ENCODE data around the gene ZNF785. TPM values are rescaled to one million over a fixed set of nuclear protein-coding genes. Genes with fewer than 3 reads are reported as not detected.

Gene ZNF785
- polyA plus RNA-seq, 3 donors, result 0.67 to 9.0 (median 1.1) TPM

DNA sequence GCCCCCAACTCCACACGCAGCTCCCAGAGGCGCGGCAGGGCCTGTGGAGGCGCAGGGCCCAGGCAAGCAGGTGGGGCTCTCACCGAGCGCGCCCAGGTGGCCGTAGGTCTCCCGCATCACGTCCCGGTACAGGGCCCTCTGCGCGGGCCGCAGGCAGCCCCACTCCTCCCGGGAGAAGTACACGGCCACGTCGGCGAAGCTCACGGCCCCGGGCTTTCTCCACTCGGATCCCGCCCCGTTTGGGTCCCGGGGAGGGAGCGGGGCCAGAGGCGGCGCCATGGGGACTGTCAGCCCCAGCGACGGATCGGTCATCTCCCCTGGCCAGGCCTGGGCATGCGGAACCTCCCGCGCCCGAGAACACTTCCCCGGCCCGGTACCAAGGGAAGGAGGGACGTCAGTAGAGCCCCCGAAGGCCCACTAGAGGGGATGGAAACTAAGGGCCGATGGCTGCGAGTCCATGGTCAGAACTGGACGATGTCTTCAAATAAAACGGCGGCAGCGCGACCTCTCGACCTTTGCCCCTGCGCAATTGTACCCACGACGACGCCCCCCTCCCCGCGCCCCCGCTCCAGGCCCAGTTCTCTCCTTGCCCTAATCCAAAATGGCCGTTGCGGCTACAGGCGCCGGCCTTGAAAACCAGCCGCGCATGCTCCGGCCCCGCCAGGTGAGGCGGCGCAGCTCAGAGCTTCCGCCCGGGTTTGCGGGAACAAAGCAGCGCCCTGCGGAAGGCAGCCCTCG, 51.0 kb downstream of the ZNF785 start, which contains the start of gene ZNF747:
Gene ZNF747 (minus strand): TSS at position 491 of the 738 bp plus-strand sequence. CDS start 179 bp downstream, at position 312.
- Mint-ChIP-seq H3K4me3 (peak within 1 kb of the TSS; percentile 90 to 97), H3K27ac (peak within 1 kb of the TSS; percentile 87 to 94 (median 91)), H3K36me3 (peaks cover 20 to 30% of the 10 kb centered on the region in 2 donors), H3K4me1 (peaks cover 36% of the 10 kb centered on the region), H3K9me3 (no peaks in the 10 kb centered on the region), H3K27me3 (ENCODE audit: low read depth in 3 of 3) (peaks cover 0 to 6% (median 2%) of the 10 kb centered on the region in 3 donors)
- H4K20me1 ChIP-seq (ENCODE audit: insufficient read depth, low read length), result no peaks in the 10 kb centered on the region
- no peaks in the 10 kb centered on the region for H3K9me3 ChIP-seq (replicated peaks in 1 of 2; ENCODE audit: control insufficient read depth in 1 of 2, insufficient read depth in 1 of 2, low read length in 2 of 2)
- H2AFZ ChIP-seq (ENCODE audit: insufficient read depth, low read depth, low read length, poor library complexity, severe bottlenecking), result peak within 1 kb of the TSS; percentile 88
- H3K4me2 ChIP-seq (replicated peaks; ENCODE audit: extremely low read depth, low read length, poor library complexity, severe bottlenecking), result peak within 1 kb of the TSS; percentile 88
- peak within 1 kb of the TSS; percentile 76 to 80 for H3K27ac ChIP-seq (ENCODE audit: low read depth in 1 of 2, low read length in 2 of 2)
- peak within 1 kb of the TSS; percentile 71 to 91 (median 87) for H3K4me3 ChIP-seq (replicated peaks in 1 of 3; ENCODE audit: low read depth in 2 of 3, low read length in 3 of 3)
- peaks cover 28 to 35% of the 10 kb centered on the region in 2 donors for H3K4me1 ChIP-seq (ENCODE audit: control insufficient read depth in 1 of 2, insufficient read depth in 2 of 2, low read length in 2 of 2)
- under 1% methylated on average over 70 of the region's 70 CpGs for WGBS (ENCODE audit: insufficient coverage)
- TF ChIP-seq, protein P1, sequence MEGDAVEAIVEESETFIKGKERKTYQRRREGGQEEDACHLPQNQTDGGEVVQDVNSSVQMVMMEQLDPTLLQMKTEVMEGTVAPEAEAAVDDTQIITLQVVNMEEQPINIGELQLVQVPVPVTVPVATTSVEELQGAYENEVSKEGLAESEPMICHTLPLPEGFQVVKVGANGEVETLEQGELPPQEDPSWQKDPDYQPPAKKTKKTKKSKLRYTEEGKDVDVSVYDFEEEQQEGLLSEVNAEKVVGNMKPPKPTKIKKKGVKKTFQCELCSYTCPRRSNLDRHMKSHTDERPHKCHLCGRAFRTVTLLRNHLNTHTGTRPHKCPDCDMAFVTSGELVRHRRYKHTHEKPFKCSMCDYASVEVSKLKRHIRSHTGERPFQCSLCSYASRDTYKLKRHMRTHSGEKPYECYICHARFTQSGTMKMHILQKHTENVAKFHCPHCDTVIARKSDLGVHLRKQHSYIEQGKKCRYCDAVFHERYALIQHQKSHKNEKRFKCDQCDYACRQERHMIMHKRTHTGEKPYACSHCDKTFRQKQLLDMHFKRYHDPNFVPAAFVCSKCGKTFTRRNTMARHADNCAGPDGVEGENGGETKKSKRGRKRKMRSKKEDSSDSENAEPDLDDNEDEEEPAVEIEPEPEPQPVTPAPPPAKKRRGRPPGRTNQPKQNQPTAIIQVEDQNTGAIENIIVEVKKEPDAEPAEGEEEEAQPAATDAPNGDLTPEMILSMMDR (IDR thresholded peaks at IDR 0.05), result no peak
- peaks cover 21 to 28% of the 10 kb centered on the region in 2 donors for H3K36me3 ChIP-seq (replicated peaks in 1 of 2; ENCODE audit: control insufficient read depth in 1 of 2, insufficient read depth in 2 of 2, low read length in 2 of 2)
- DNase-seq, result peak; percentile 76 to 82 (median 81)
- no peaks in the 10 kb centered on the region for H3K27me3 ChIP-seq (ENCODE audit: control insufficient read depth in 2 of 2, insufficient read depth in 2 of 2, low read length in 2 of 2)
- intact Hi-C loops (cut with micrococcal nuclease), result loop anchor here (1.0 to 5.0 kb wide), 4 partner anchors 7 to 38 kb away; partner anchors contain the start of genes ZNF688 (in 1 of the 2) and ZNF764 (in 1 of the 2)
- H3K9ac ChIP-seq (ENCODE audit: insufficient read depth, low read length, poor library complexity, severe bottlenecking), result peak within 1 kb of the TSS; percentile 82
- H3K79me2 ChIP-seq (ENCODE audit: insufficient read depth, low read length), result peaks cover 41% of the 10 kb centered on the region

DNA sequence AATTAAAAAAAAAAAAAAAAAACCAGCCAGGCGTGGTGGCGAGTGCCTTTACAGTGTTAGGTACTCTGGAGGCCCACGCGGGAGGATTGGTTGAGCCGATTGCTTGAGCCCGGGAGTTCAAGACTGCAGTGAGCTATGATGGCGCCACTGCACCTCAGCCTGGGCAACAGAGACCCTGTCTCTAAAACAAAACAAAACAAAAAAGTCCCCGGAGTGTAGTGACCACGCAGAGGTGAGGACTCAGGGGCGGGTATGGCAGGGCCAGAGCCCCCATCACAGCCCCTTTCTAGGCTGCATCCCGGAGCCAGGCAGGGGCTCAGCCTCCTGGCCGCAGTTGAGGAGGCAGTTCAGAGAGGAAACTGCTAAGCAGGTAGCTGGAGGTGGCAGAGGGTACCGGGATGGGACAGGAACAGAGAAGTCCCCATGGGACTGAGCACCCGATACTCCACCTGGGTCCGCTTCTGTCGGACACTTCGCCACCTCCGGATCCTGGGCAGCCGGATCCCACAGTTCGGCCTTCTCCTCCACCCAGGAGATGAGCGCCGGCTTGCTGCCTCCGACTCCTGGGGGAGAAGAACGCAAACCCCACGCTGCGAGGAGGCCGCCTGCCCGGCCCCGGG, 51.6 kb downstream of the ZNF785 start:
- Histone ChIP-seq H3K27me3 (ENCODE audit: control insufficient read depth in 2 of 2, insufficient read depth in 2 of 2, low read length in 2 of 2) (no peaks in the 10 kb centered on the region), H3K36me3 (replicated peaks in 1 of 2; ENCODE audit: control insufficient read depth in 1 of 2, insufficient read depth in 2 of 2, low read length in 2 of 2) (peaks cover 21 to 28% of the 10 kb centered on the region in 2 donors), H3K27ac (ENCODE audit: low read depth in 1 of 2, low read length in 2 of 2) (peak overlapping the region; percentile 28 to 80), H2AFZ (ENCODE audit: insufficient read depth, low read depth, low read length, poor library complexity, severe bottlenecking) (peak overlapping the region; percentile 88), H3K4me3 (replicated peaks in 1 of 3; ENCODE audit: low read depth in 2 of 3, low read length in 3 of 3) (peak overlapping the region; percentile 71 to 91 (median 87)), H3K9me3 (replicated peaks in 1 of 2; ENCODE audit: control insufficient read depth in 1 of 2, insufficient read depth in 1 of 2, low read length in 2 of 2) (no peaks in the 10 kb centered on the region), H3K4me1 (ENCODE audit: control insufficient read depth in 1 of 2, insufficient read depth in 2 of 2, low read length in 2 of 2) (peaks cover 33 to 41% of the 10 kb centered on the region in 2 donors), H4K20me1 (ENCODE audit: insufficient read depth, low read length) (no peaks in the 10 kb centered on the region), H3K4me2 (replicated peaks; ENCODE audit: extremely low read depth, low read length, poor library complexity, severe bottlenecking) (peak overlapping the region; percentile 88), H3K9ac (ENCODE audit: insufficient read depth, low read length, poor library complexity, severe bottlenecking) (peak overlapping the region; percentile 82), H3K79me2 (ENCODE audit: insufficient read depth, low read length) (peaks cover 41% of the 10 kb centered on the region)
- peaks cover 0 to 6% (median 2%) of the 10 kb centered on the region in 3 donors for H3K27me3 Mint-ChIP-seq (ENCODE audit: low read depth in 3 of 3)
- peaks cover 42% of the 10 kb centered on the region for H3K4me1 Mint-ChIP-seq
- H3K27ac Mint-ChIP-seq, result peak overlapping the region in 3 of 7 donors; percentile 30 to 68 (median 37)
- no peaks in the 10 kb centered on the region for H3K9me3 Mint-ChIP-seq
- DNase-seq, result no peak
- intact Hi-C loops (cut with micrococcal nuclease), result loop anchor here in 1 of 2 donors (2.0 kb wide), 1 partner anchor 25 kb away; the partner anchor contains the start of gene ZNF764
- TF ChIP-seq, protein P1 (IDR thresholded peaks at IDR 0.05), result no peak
- H3K4me3 Mint-ChIP-seq, result peak overlapping the region; percentile 90 to 97
- 13% methylated on average over 24 of the region's 29 CpGs for WGBS (ENCODE audit: insufficient coverage)
- peaks cover 20 to 30% of the 10 kb centered on the region in 2 donors for H3K36me3 Mint-ChIP-seq

Data from CD14-positive monocyte (primary cell).